Colonic mucosa (tissue), 4 donors: ENCODE measurements around the gene SLC26A8. TPM values are rescaled to one million over a fixed set of nuclear protein-coding genes. Genes with fewer than 3 reads are reported as not detected.
A peak's percentile ranks its signal among the peaks of the same experiment; 100 is the strongest.

Experiments used
- DNase-seq: peaks from one replicate; pipeline ENCODE4 v3.0.0-alpha.2; 2020
- H3K27ac ChIP-seq: fragments of 200-600 bp; one replicate; pipeline ENCODE4 v1.8.0; 2021
- H3K27me3 ChIP-seq: fragments of 200-600 bp; one replicate; pipeline ENCODE4 v1.8.0; 2021
- H3K36me3 ChIP-seq: fragments of 200-600 bp; one replicate; pipeline ENCODE4 v1.8.0; 2021
- H3K4me1 ChIP-seq: fragments of 200-600 bp; one replicate; pipeline ENCODE4 v1.8.0; 2021; ENCODE audit warnings: mild to moderate bottlenecking
- H3K4me3 ChIP-seq: fragments of 200-600 bp; one replicate; pipeline ENCODE4 v1.8.0; 2021
- H3K9ac ChIP-seq, 2 donors: one replicate each; pipeline ENCODE4 v1.7.0; 2013; ENCODE audit warnings: control low read depth in 2 of 2, low read depth in 2 of 2, low read length in 2 of 2
- H3K9me3 ChIP-seq: fragments of 200-600 bp; one replicate; pipeline ENCODE4 v1.8.0; 2021
- intact Hi-C: fragments of 100-400 bp; cut with DNase I; formaldehyde crosslinking; loops from one replicate; pipeline ENCODE4 v1.14.1; 2022
- total RNA-seq, 2 donors: library from RNA; stranded (reverse); fragmentation: NEBNext Ultra II Directional in 1 of 2; extraction: Animal tissue kit (Norgen Biotek cat#: 25700) in 1 of 2; gene quantifications; one replicate each; pipeline ENCODE4 v1.2.1, GENCODE V29; 2021
- TF ChIP-seq, protein P1 (sequence below): fragments of 200-600 bp; IDR thresholded peaks from one replicate; pipeline ENCODE4 v1.8.0; 2022; ENCODE audit warnings: antibody characterized with exemption, mild to moderate bottlenecking
- donor health status: healthy.
- donor health status: DM: no; HTN: no; CAD: no.
- donor health status: DM: no; HTN: no; CAD: no.

The SLC26A8 gene
- total RNA-seq, 2 donors from 2014 or later = 0.27 TPM; not detected in 1

DNA sequence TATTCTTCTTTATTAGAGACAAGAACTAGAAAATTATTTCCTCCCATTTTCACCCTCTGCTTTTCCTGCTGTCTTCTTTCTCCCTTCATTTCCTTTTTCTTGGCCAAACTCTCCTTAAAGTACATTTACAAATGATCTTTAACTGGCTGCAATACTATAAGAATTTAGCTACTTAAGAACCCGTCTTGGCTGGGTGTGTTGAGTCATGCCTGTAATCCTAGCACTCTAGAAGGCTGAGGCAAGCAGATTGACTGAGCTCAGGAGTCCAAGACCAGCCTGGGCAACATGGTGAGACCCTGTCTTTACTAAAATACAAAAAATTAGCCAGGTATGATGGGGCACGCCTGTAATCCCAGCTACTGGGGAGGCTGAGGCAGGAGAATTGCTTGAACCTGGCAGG lies 64.3 kb downstream of the SLC26A8 start:
- H3K4me3 ChIP-seq = no peak overlapping the region
- H3K36me3 ChIP-seq = no peaks in the 10 kb centered on the region
- TF ChIP-seq, protein P1, sequence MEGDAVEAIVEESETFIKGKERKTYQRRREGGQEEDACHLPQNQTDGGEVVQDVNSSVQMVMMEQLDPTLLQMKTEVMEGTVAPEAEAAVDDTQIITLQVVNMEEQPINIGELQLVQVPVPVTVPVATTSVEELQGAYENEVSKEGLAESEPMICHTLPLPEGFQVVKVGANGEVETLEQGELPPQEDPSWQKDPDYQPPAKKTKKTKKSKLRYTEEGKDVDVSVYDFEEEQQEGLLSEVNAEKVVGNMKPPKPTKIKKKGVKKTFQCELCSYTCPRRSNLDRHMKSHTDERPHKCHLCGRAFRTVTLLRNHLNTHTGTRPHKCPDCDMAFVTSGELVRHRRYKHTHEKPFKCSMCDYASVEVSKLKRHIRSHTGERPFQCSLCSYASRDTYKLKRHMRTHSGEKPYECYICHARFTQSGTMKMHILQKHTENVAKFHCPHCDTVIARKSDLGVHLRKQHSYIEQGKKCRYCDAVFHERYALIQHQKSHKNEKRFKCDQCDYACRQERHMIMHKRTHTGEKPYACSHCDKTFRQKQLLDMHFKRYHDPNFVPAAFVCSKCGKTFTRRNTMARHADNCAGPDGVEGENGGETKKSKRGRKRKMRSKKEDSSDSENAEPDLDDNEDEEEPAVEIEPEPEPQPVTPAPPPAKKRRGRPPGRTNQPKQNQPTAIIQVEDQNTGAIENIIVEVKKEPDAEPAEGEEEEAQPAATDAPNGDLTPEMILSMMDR = no peak
- no peaks in the 10 kb centered on the region for H3K27me3 ChIP-seq
- H3K9me3 ChIP-seq = no peaks in the 10 kb centered on the region
- H3K27ac ChIP-seq = no peak overlapping the region
- intact Hi-C loops = no loop called here
- no peaks in the 10 kb centered on the region for H3K4me1 ChIP-seq
- DNase-seq = no peak
- H3K9ac ChIP-seq = no peak overlapping the region

DNA sequence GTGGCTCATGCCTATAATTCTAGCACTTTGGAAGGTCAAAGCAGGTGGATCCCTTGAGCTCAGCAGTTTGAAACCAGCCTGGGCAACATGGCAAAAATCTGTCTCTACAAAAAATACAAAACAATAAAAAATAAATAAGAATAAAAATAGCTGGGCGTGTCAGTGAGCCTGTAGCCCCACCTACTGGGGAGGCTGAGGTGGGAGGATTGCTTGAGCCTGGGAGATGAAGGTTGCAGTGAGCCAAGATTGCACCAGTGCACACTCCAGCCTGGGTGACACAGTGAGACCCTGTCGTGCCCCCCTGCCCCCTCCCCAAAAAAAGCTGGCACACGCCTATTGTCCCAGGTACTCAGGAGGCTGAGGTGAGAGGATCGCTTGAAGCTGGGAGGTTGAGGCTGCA lies 68.5 kb downstream of the SLC26A8 start:
- H3K27me3 ChIP-seq = no peaks in the 10 kb centered on the region
- no peak overlapping the region for H3K4me3 ChIP-seq
- TF ChIP-seq, protein P1 = peak; percentile 20
- no peak overlapping the region for H3K27ac ChIP-seq
- H3K4me1 ChIP-seq = no peaks in the 10 kb centered on the region
- intact Hi-C loops = no loop called here
- no peak for DNase-seq
- no peaks in the 10 kb centered on the region for H3K36me3 ChIP-seq
- H3K9me3 ChIP-seq = no peaks in the 10 kb centered on the region
- no peak overlapping the region for H3K9ac ChIP-seq

DNA sequence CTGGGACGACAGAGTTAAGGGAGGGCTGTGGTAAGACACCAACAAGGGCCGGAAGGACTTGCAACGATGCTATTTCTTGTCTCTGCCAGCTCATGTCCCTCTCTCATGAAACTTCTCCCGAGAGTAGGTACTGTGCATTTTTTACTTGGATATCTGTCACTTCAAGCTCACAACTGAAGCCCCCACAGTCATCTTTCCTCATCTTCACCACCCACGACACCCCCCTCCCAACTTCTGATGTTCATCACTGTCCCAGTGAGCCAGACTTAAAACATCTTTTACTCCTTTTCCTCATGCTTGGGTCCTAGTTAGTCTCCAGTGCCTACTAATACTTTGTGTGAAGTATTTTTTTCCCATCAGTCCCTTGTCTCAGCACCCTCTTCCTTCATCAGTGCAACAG lies 68.9 kb downstream of the SLC26A8 start:
- TF ChIP-seq, protein P1 = no peak
- H3K9me3 ChIP-seq = no peaks in the 10 kb centered on the region
- DNase-seq = no peak
- no peak overlapping the region for H3K27ac ChIP-seq
- no peak overlapping the region for H3K9ac ChIP-seq
- H3K27me3 ChIP-seq = no peaks in the 10 kb centered on the region
- H3K4me1 ChIP-seq = no peaks in the 10 kb centered on the region
- H3K36me3 ChIP-seq = no peaks in the 10 kb centered on the region
- H3K4me3 ChIP-seq = no peak overlapping the region
- intact Hi-C loops = no loop called here

DNA sequence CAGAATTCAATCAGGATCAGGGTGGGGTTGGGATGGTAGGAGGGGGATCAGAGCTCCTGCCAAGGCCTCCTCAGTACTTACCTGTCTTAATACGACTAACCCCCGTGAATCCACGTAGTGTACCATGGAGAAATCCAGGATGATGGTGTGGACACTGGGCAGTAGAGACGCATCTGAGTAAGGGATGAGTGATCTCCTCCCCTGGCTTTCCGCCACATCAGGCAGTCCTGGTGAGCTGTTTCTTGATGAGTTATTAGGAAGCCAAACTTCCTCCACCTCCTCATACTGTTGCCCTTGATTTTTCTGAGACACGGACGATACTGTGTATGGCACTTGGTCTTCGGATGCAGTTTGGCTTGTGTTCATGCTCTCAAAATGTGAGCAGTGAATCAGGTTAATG lies 69.4 kb downstream of the SLC26A8 start:
- Histone ChIP-seq H3K4me1 (no peaks in the 10 kb centered on the region), H3K27ac (no peak overlapping the region), H3K9me3 (no peaks in the 10 kb centered on the region), H3K36me3 (no peaks in the 10 kb centered on the region), H3K27me3 (no peaks in the 10 kb centered on the region), H3K4me3 (no peak overlapping the region), H3K9ac (no peak overlapping the region)
- TF ChIP-seq, protein P1 = no peak
- intact Hi-C loops = no loop called here
- DNase-seq = no peak

DNA sequence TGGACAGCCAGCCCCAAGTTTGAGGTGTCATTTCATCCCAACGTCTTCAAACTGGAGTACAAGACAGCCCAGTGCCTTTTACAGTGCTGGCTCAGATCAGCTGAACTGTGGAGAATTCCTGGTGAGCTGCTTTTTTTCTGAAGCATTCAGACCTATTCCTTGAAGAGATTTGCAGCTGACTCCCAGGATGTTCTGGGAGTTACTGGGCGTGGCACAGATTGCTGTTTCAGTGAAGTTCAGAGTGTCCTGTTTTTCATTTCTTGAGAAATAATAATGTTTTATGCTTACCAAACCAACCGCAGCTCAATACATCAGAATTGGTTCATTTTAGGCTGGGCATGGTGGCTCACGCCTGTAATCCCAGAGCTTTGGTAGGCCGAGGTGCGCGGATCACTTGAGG lies 70.1 kb downstream of the SLC26A8 start:
- Histone ChIP-seq H3K4me1 (no peaks in the 10 kb centered on the region), H3K9me3 (no peaks in the 10 kb centered on the region), H3K36me3 (no peaks in the 10 kb centered on the region), H3K9ac (no peak overlapping the region), H3K27me3 (no peaks in the 10 kb centered on the region), H3K4me3 (no peak overlapping the region), H3K27ac (no peak overlapping the region)
- DNase-seq = no peak
- TF ChIP-seq, protein P1 = no peak
- intact Hi-C loops = no loop called here

DNA sequence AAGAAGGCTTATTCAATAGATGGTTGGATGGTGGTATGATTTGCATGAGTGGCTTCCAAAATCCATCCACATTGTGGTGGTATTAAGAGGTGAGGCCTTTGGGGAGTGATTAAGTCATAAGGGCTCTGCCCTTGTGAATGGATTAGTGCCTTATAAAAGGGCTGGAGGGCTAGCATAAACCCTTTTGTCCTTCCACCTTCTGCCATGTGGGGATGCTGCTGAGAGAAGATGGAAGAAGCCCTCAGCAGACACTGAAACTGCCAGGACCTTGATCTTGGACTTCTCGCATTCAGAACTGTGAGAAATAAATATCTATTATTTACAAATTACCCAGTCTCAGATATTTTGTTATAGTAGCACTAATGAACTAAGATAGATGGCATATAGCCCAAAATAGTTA lies 75.7 kb downstream of the SLC26A8 start:
- Histone ChIP-seq H3K4me3 (no peak overlapping the region), H3K9ac (no peak overlapping the region), H3K4me1 (no peaks in the 10 kb centered on the region), H3K27ac (no peak overlapping the region), H3K36me3 (no peaks in the 10 kb centered on the region), H3K9me3 (no peaks in the 10 kb centered on the region), H3K27me3 (no peaks in the 10 kb centered on the region)
- intact Hi-C loops = no loop called here
- TF ChIP-seq, protein P1 = no peak
- DNase-seq = no peak
